Sciatic nerve (tissue), 2 donors: ENCODE measurements around the gene GTPBP6. TPM values are rescaled to one million over a fixed set of nuclear protein-coding genes. Genes with fewer than 3 reads are reported as not detected.
"Not testable (repeated sequence)": the region's sequence is repeated elsewhere in the genome, so short reads cannot be mapped to it uniquely, and the experiment has no call there.

Source experiments
- ATAC-seq: fragments of 200-7000 bp; cut with Tn5 transposase; one replicate; pipeline ENCODE4 v1.9.1; 2020; ENCODE audit warnings: mild to moderate bottlenecking, moderate library complexity
- DNase-seq: peaks from one replicate; pipeline ENCODE4 v3.0.0-alpha.2; 2020; ENCODE audit warnings: low spot score
- intact Hi-C: fragments of 100-400 bp; cut with DNase I; formaldehyde crosslinking; loops from one replicate; pipeline ENCODE4 v1.14.2; 2022
- total RNA-seq: library from RNA; stranded (reverse); fragmentation: NEBNext Ultra II Directional; extraction: Animal tissue kit (Norgen Biotek cat#: 25700); gene quantifications from one replicate; pipeline ENCODE4 v1.2.1, GENCODE V29; 2021
- donor health status: DM: no; HTN: no; CAD: no.
- donor health status: DM: no; HTN: no; CAD: no.

GTPBP6 gene
- total RNA-seq, 1 donor from 2014 or later = 43.1 TPM

- intact Hi-C loops, DNase-seq, ATAC-seq: not testable (repeated sequence)
Measured at GRCh38 chrX:306614-307251, 11.9 kb downstream of the GTPBP6 start.

DNA sequence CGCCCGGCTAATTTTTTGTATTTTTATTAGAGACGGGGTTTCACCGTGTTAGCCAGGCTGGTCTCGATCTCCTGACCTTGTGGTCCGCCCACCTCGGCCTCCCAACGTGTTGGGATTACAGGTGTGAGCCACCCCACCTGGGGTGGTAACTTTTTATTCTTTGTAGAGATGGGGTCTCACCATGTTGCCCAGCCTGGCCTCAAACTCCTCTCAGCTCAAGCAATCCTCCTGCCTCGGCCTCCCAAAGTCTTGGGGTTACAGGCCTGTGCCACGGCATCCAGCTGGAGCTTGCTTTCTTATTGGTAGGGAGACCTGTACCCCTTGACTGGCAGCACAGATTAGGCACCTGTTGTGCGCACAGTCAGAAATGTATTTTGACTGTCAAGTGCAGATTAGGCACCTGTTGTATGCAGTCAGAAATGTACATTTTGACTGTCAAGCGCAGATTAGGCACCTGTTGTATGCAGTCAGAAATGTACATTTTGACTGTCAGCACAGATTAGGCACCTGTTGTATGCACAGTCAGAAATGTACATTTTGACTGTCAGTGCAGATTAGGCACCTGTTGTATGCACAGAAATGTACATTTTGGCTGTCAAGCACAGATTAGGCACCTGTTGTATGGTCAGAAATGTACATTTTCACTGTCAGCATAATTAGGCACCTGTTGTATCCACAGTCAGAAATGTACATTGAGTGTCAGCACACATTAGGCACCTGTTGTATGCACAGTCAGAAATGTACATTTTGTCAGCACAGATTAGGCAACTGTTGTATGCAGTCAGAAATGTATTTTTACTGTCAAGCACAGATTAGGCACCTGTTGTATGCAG is 12.6 kb downstream of the GTPBP6 start:
- peak; percentile 33 for DNase-seq
- ATAC-seq, intact Hi-C loops: not testable (repeated sequence)

DNA sequence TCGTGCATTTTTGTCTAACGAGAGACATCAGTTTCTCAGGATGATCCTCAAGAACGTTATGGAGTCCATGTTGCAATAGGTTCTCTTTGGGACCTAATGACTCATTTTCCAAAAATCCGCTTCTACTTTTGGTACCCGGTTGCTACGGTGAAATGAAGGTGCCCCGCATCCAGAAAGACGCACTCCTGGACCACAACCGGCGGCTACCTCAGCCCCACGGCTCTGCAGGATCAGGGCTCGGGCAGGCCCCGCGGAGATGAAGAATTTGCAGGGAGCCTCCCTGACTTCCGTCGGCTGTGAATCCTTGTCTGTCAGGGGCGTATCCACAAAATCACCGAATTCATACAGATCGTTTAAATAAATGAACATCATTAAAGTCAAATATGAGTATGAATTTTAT is 15.6 kb downstream of the GTPBP6 start:
- no peak for ATAC-seq
- intact Hi-C loops = no loop called here
- peak; percentile 43 for DNase-seq

GRCh38 chrX:300334-300733 is 18.3 kb downstream of the GTPBP6 start:
- DNase-seq (no peak), ATAC-seq (no peak)
- intact Hi-C loops = no loop called here

DNA sequence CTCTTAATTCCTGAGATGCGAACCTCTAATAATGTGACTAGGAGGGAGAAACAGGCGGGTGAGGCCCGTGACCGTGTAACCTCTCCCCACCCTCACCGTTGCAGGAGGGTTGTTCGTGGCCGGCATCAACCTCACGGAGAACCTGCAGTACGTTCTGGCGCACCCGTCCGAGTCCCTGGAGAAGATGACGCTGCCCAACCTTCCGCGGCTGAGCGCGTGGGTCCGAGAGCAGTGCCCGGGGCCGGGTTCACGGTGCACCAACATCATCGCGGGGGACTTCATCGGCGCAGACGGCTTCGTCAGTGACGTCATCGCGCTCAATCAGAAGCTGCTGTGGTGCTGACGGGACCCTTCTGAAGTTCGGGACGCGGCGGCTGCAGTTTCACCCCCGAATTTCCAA is 19.6 kb downstream of the GTPBP6 start:
- no peak for ATAC-seq
- DNase-seq = peak; percentile 37
- intact Hi-C loops = no loop called here

DNA sequence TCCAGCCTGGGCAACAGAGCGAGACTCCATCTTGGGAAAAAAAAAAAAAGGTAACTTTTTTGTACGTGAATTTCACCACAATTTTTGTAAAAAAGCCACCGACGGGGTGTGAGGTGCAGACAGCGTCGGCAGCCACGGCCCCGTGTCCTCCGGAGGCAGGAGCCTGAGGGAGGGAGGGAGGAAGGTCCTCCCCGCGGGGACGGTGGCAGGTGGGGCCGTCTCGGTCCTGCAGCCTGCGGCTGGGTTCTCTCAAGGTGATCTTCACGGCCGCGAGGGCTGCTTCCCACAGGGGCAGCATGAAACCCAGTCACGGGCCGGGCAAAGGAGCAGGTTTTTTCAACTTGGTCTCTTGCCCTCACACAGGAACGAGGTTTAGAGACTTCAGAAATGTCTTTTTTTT is 23.5 kb downstream of the GTPBP6 start:
- peak; percentile 49 for DNase-seq
- intact Hi-C loops = no loop called here
- ATAC-seq = no peak

DNA sequence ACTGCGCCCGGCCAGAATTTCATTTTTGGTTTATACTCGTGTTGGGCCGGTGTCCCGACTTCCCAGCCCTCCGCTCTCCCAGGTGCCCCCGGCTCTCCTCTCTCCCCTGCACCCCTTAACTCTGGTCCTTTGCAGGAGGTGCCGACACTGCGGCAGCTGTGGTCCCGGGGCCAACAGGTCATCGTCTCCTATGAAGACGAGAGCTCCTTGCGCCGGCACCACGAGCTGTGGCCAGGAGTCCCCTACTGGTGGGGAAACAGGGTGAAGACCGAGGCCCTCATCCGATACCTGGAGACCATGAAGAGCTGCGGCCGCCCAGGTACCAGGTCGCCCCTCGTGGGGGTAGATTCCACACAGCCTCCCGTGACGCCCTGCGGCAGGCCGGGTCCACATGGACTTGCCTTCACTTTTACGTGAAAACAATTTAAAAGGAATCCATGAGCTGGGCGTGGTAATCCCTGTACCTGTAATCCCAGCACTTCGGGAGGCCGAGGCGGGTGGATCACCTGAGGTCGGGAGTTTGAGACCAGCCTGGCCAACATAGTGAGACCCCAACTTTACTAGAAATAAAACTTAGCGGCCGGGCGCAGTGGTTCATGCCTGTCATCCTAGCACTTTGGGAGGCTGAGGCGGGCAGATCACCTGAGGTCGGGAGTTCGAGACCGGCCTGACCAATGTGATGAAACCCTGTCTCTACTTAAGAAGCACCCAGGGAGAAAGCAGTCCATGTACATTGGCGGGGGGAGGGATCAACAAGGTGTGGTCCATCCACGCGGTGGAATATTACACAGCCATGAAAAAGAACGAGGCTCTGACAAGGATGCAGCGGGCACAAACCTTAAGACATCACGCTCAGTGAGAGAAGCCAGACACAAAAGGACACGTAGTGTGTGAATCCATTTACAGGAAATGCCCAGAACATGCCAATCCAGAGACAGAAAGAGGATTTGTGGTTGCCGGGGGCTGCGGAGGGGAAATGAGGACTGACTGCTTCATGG is 25.4 kb downstream of the GTPBP6 start:
- peak; percentile 49 for DNase-seq
- intact Hi-C loops = no loop called here
- no peak for ATAC-seq

GRCh38 chrX:291411-291901 is 27.1 kb downstream of the GTPBP6 start:
- intact Hi-C loops = no loop called here
- DNase-seq (peak; percentile 52), ATAC-seq (no peak)

- DNase-seq = peak; percentile 41
- no peak for ATAC-seq
- intact Hi-C loops = no loop called here
Measured at GRCh38 chrX:290476-291166, 28.0 kb downstream of the GTPBP6 start.

DNA sequence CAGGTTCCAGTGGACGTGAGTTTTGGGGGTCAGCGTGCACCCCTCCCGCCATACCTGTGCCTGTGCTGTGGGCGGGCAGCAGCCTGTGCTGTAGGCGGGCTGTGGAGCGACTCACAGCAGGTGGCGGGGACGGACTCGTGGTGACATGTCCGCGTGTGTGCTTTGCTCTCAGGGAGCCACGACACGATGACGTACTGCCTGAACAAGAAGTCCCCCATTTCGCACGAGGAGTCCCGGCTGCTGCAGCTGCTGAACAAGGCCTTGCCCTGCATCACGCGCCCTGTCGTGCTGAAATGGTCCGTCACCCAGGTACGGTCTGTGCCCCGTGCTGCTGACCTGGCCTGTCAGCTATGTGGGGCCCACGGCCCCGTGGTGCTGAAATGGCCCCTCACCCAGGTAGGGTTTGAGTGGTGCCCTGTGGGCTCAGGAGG is 30.0 kb downstream of the GTPBP6 start:
- intact Hi-C loops = no loop called here
- DNase-seq (peak; percentile 45), ATAC-seq (no peak)

DNA sequence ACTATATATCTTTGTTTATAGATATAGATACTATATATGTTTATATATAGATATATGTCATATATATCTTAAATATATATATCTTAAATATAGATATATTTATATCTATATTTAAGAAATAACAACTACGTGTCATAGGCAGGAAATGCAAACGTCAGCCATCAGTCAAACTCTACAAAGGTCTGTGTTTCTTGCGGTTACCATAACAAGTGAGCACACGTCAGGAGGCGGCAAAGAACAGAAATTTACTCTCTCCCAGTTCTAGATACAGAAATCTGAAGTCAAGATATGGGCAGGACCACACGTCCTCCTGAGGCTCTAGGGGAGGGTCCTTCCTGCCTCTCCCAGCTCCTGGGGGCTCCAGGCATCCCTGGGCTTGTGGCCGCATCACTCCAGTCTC is 30.9 kb downstream of the GTPBP6 start:
- ATAC-seq (no peak), DNase-seq (peak; percentile 13)
- intact Hi-C loops = no loop called here

- peak; percentile 33 for DNase-seq
- ATAC-seq = no peak
- intact Hi-C loops = no loop called here
Measured at GRCh38 chrX:285076-285677, 33.4 kb downstream of the GTPBP6 start.

GRCh38 chrX:283115-283845 is 35.3 kb downstream of the GTPBP6 start:
- DNase-seq (peak; percentile 93), ATAC-seq (peak; percentile 99)
- intact Hi-C loops = no loop called here

- ATAC-seq, intact Hi-C loops: not testable (repeated sequence)
- DNase-seq = peak; percentile 32
Measured at GRCh38 chrX:282000-282681, 36.5 kb downstream of the GTPBP6 start.

DNA sequence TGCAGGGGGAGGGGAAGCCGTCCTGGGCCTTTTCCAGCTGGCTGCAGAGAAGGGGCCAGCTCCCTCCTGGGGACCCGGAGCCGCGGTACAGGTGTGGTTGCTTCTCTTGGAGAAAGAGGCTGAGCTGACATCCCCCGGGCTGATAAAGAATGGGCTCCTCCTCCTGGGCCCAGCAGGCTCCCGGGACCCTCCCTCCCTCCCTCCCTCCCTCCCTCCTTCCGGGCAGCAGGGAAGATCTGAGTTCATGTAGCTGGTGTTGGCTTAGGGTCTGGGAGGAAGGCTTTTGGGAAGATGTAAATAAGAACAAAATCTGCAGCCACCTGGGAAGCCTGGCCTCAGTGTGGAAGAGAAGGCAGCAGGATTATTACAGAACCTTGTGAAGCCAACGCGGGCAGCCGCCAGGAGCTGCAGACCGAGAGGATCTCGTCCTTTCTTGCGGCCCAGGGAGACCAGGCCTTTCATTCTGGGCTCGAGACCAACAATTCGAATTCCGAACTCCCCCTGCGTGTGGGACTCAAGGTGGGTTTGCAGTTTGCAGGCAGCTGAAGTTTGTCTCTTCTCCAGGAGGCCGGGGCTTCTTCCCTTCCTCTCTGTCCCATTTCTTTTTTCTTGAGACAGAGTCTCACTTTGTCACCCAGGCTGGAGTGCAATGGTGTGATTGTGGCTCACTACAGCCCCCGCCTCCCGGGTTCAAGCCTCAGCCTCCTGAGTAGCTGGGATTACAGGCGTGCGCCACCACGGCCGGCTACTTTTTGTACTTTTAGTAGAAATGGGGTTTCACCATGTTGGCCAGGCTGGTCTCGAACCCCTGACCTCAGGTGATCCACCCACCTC is 37.2 kb downstream of the GTPBP6 start, which contains the start of gene PLCXD1:
TSS of gene PLCXD1 (plus strand) at position 216 of the 834 bp plus-strand sequence. CDS start 2,807 bp downstream, outside the sequence.
- no peak for ATAC-seq
- intact Hi-C loops = no loop called here
- DNase-seq = peak; percentile 57

DNA sequence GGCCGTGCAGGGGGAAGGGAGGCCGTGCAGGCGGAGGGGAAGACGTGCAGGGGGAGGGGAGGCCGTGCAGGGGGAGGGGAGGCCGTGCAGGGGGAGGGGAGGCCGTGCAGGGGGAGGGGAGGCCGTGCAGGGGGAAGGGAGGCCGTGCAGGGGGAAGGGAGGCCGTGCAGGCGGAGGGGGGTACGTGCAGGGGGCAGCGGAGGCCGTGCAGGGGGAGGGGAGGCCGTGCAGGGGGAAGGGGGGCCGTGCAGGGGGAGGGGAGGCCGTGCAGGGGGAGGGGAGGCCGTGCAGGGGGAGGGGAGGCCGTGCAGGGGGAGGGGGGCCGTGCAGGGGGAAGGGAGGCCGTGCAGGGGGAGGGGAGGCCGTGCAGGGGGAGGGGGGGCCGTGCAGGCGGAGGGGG is 37.9 kb downstream of the GTPBP6 start:
- intact Hi-C loops, ATAC-seq: not testable (repeated sequence)

More for the DNA sequence above, 37.9 kb downstream of the GTPBP6 start:
- DNase-seq = not testable (repeated sequence)
